Fibroblast of skin of left biceps (primary cell): Measurements from ENCODE around the gene PCBP3.

ENCODE experiments used
- DNase-seq, 2 experiments: peaks; one replicate each; pipeline ENCODE4 v3.0.0-alpha.2; 2013; ENCODE audit warnings: low read depth in 2 of 2

PCBP3 gene

GRCh38 chr21:45990741-45991605 is 347.4 kb downstream of the PCBP3 start:
- no peak for DNase-seq

GRCh38 chr21:45991606-45992300 is 348.2 kb downstream of the PCBP3 start:
- DNase-seq = no peak
